HCT116 (cell line): Measurements from ENCODE around the gene HOXB7. TPM values are rescaled to one million over a fixed set of nuclear protein-coding genes. Genes with fewer than 3 reads are reported as not detected.
A peak's percentile ranks its signal among the peaks of the same experiment; 100 is the strongest.

Experiments used
- ATAC-seq: fragments of 200-7000 bp; cut with Tn5 transposase; 2 replicates; pipeline ENCODE4 v1.9.1; 2020; ENCODE audit warnings: mild to moderate bottlenecking, moderate library complexity
- BruUV-seq: library from RNA; stranded (reverse); fragments of 400-500 nt; replicated peaks from 2 replicates; lab custom pipeline; 2021; lab: Mats Ljungman, UMichigan
- CTCF ChIA-PET: fragments of 300-600 bp; sonication (Branson Sonifier 250); formaldehyde crosslinking; loops from one replicate; lab custom pipeline; 2021; ENCODE audit warnings: antibody characterized with exemption; lab: Charles Lee
- POLR2A ChIA-PET: fragments of 300-600, 350-600 bp; sonication (Branson Sonifier 250); formaldehyde crosslinking; loops from one replicate; lab custom pipeline; 2021; ENCODE audit warnings: antibody characterized with exemption; lab: Charles Lee
- RAD21 ChIA-PET, 2 experiments: fragments of 300-600 bp; sonication (Branson Sonifier 250); formaldehyde crosslinking; loops; one replicate each; lab custom pipeline; 2023; ENCODE audit warnings: low total read pairs in 2 of 2; ENCODE audit not compliant: uncharacterized antibody in 2 of 2, unreplicated experiment in 2 of 2, low non-redundant PET in 1 of 2; lab: Charles Lee
- DNase-seq: peaks from one replicate; pipeline ENCODE4 v3.0.0-alpha.2; 2010; ENCODE audit warnings: low read depth, low spot score
- H2AFZ ChIP-seq: fragments of 200-600 bp; shearing (Covaris generic), sonication (generic); 2 replicates; pipeline ENCODE4 v1.6.1; 2017; ENCODE audit warnings: low read depth, mixed run types, mixed read lengths, antibody characterized with exemption, low read length; ENCODE audit not compliant: poor library complexity, severe bottlenecking
- H3K27ac ChIP-seq: 2 replicates; pipeline ENCODE4 v1.5.1; 2012; ENCODE audit warnings: low read depth, low read length
- H3K27me3 ChIP-seq: fragments of 200-600 bp; sonication (generic); 2 replicates; pipeline ENCODE4 v1.6.1; 2016; ENCODE audit warnings: mixed run types, low read length, mixed read lengths; ENCODE audit not compliant: insufficient read depth
- H3K36me3 ChIP-seq, 2 experiments: fragments of 200-500 bp in 1 of 2; fragments of 200-600 bp in 1 of 2; sonication (Bioruptor generic) in 1 of 2; sonication (generic) in 1 of 2; 2 replicates each; pipeline versions ENCODE4 v1.5.1 to v1.6.1; 2014 to 2016; ENCODE audit warnings: low read length in 2 of 2, inconsistent platforms in 1 of 2, mixed read lengths in 1 of 2, mixed run types in 1 of 2; ENCODE audit not compliant: insufficient read depth in 2 of 2, control insufficient read depth in 1 of 2
- H3K4me1 ChIP-seq, 2 experiments: fragments of 200-600 bp in 1 of 2; sonication (generic) in 1 of 2; 2 replicates each; pipeline versions ENCODE4 v1.5.1 to v1.6.1; 2012 to 2017; ENCODE audit warnings: low read length in 2 of 2, inconsistent platforms in 1 of 2, mild to moderate bottlenecking in 1 of 2, mixed read lengths in 1 of 2, mixed run types in 1 of 2, moderate library complexity in 1 of 2; ENCODE audit not compliant: insufficient read depth in 2 of 2, control insufficient read depth in 1 of 2
- H3K4me2 ChIP-seq: fragments of 200-600 bp; sonication (generic); 2 replicates; pipeline ENCODE4 v1.6.1; 2017; ENCODE audit warnings: mixed run types, low read length, mixed read lengths
- H3K4me3 ChIP-seq, 2 experiments: fragments of 200-600 bp in 1 of 2; sonication (generic) in 1 of 2; replicated peaks in 1 of 2; 2 replicates each; pipeline ENCODE4 v1.5.1; 2011 to 2016; ENCODE audit warnings: low read length in 2 of 2, control low read depth in 1 of 2, low read depth in 1 of 2, mild to moderate bottlenecking in 1 of 2, mixed read lengths in 1 of 2, mixed run types in 1 of 2
- H3K79me2 ChIP-seq: fragments of 200-600 bp; sonication (generic); 2 replicates; pipeline ENCODE4 v1.6.1; 2017; ENCODE audit warnings: mild to moderate bottlenecking, mixed run types, low read length, moderate library complexity, mixed read lengths; ENCODE audit not compliant: insufficient read depth
- H3K9ac ChIP-seq: fragments of 200-600 bp; sonication (generic); 2 replicates; pipeline ENCODE4 v1.6.1; 2016; ENCODE audit warnings: low read length, mixed read lengths
- H3K9me2 ChIP-seq: fragments of 200-600 bp; sonication (generic), shearing (Covaris generic); 2 replicates; pipeline ENCODE4 v1.6.1; 2017; ENCODE audit warnings: mixed run types, mild to moderate bottlenecking, moderate library complexity; ENCODE audit not compliant: insufficient read depth
- H3K9me3 ChIP-seq, 2 experiments: fragments of 200-500 bp in 1 of 2; fragments of 200-600 bp in 1 of 2; sonication (Bioruptor generic) in 1 of 2; sonication (generic) in 1 of 2; 2 replicates each; pipeline ENCODE4 v1.6.1; 2014 to 2017; ENCODE audit warnings: low read length in 2 of 2, mixed read lengths in 2 of 2, inconsistent platforms in 1 of 2, low read depth in 1 of 2, mild to moderate bottlenecking in 1 of 2, mixed run types in 1 of 2, moderate library complexity in 1 of 2; ENCODE audit not compliant: control insufficient read depth in 1 of 2, insufficient read depth in 1 of 2
- H4K20me1 ChIP-seq: fragments of 200-600 bp; sonication (generic), shearing (Covaris generic); 2 replicates; pipeline ENCODE4 v1.6.1; 2017; ENCODE audit warnings: mixed run types, mild to moderate bottlenecking, moderate library complexity; ENCODE audit not compliant: insufficient read depth
- ATF3 ChIP-seq: IDR thresholded peaks from 2 replicates; pipeline ENCODE4 v1.6.1; 2012
- CBX3 ChIP-seq: IDR thresholded peaks from 2 replicates; pipeline ENCODE4 v1.6.1; 2012; ENCODE audit warnings: low read depth
- EGR1 ChIP-seq: IDR thresholded peaks from 2 replicates; pipeline ENCODE4 v1.6.1; 2012; ENCODE audit warnings: low read depth
- EZH2 ChIP-seq: fragments of 200-600 bp; sonication (generic); IDR thresholded peaks from 2 replicates; pipeline ENCODE4 v1.6.1; 2017; ENCODE audit warnings: antibody characterized with exemption, mixed run types
- FOSL1 ChIP-seq: IDR thresholded peaks from 2 replicates; pipeline ENCODE4 v1.6.1; 2012; ENCODE audit warnings: low read depth
- POLR2A ChIP-seq: IDR thresholded peaks from 2 replicates; pipeline ENCODE4 v1.7.0; 2011; ENCODE audit warnings: borderline replicate concordance; ENCODE audit not compliant: insufficient read depth, insufficient read length; ENCODE audit errors: extremely low read depth
- SP1 ChIP-seq: IDR thresholded peaks from 2 replicates; pipeline ENCODE4 v1.6.1; 2012; ENCODE audit warnings: low read depth
- SRF ChIP-seq: IDR thresholded peaks from 2 replicates; pipeline ENCODE4 v1.6.1; 2012; ENCODE audit warnings: low read depth
- YY1 ChIP-seq: IDR thresholded peaks from 2 replicates; pipeline ENCODE4 v1.6.1; 2011; ENCODE audit warnings: low read length, low read depth, moderate library complexity, mild to moderate bottlenecking; ENCODE audit not compliant: insufficient replicate concordance; ENCODE audit errors: extremely low read depth
- ZFX ChIP-seq: fragments of 450-650 bp; IDR thresholded peaks from 2 replicates; pipeline ENCODE4 v1.6.1; 2017
- ZNF274 ChIP-seq: fragments of 200-500 bp; sonication (Bioruptor generic); IDR thresholded peaks from 2 replicates; pipeline ENCODE4 v1.6.1; 2014; ENCODE audit warnings: mild to moderate bottlenecking, low read depth, low read length, inconsistent platforms
- intact Hi-C: fragments of 100-400 bp; cut with micrococcal nuclease; formaldehyde crosslinking; loops from 2 replicates; pipeline ENCODE4 v1.10.0; 2022
- total RNA-seq: library from RNA; stranded (reverse); gene quantifications from one replicate; pipeline ENCODE4 v1.2.1, GENCODE V29; 2021; ENCODE audit not compliant: unreplicated experiment
- TF ChIP-seq, protein P1 (sequence below): IDR thresholded peaks from 2 replicates; pipeline ENCODE4 v1.6.1; 2012
- TF ChIP-seq, protein P2 (sequence below), 3 experiments: fragments of 200-600 bp in 1 of 3; sonication (generic) in 1 of 3; IDR thresholded peaks in 2 of 3; conservative IDR thresholded peaks in 1 of 3; 2 replicates each; pipeline ENCODE4 v1.5.1; 2012 to 2017; ENCODE audit warnings: low read depth in 2 of 3, low read length in 2 of 3, antibody characterized with exemption in 1 of 3, borderline replicate concordance in 1 of 3, control low read depth in 1 of 3, mild to moderate bottlenecking in 1 of 3, mixed read lengths in 1 of 3, mixed run types in 1 of 3, moderate library complexity in 1 of 3; ENCODE audit not compliant: insufficient read depth in 1 of 3

The HOXB7 gene
- total RNA-seq, 1 experiment from 2014 or later = 33.6 TPM

DNA sequence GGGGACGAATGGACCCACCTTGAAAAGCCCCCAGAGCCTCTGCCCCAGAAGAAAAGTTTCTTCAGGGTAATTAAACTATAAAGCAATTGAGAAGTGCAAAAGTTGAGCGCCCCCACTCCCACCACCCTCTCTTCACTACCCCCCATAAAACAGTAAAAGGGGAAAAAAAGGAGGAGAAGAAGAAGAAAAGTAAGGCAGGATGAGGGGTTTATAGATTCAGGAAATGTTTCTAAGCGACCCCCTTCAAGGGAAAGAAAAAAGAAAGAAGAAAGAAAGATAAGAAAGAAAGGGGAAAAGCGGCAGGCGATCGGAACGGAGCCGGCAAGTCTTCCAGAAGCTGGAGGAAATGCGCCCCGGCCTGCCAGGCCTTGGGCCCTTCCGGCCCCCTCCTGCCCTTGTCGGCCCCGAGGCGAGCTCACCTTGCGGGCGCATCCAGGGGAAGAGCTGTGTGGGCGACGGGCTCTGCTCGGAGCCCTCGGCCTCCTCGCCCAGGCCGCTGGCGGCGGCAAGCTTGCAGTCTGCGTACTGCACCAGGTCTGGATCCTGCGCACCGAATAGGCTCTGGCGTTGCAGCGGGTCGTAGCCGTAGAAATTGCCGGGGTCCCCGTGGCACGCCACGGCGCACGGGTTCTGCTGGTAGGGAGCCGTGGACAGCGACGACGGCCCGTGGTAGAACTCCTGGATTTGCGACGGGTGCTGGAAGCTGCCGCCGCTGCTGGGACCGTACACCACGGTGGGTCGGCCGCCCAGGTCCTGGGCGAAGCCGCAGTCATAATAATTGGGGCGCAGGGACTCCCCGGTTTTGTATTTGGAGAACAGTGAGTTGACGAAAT is 3.3 kb upstream of the HOXB7 start:
- H3K36me3 ChIP-seq = no peaks in the 10 kb centered on the region
- peak overlapping the region; percentile 95 for H3K4me2 ChIP-seq
- H3K27ac ChIP-seq = peak overlapping the region; percentile 88
- H3K9me2 ChIP-seq = no peaks in the 10 kb centered on the region
- peak overlapping the region; percentile 80 to 90 for H3K4me3 ChIP-seq
- H3K9me3 ChIP-seq = no peaks in the 10 kb centered on the region
- no peak for DNase-seq
- CTCF ChIA-PET = interaction anchor here (0.7 to 3.4 kb wide), 8 partner anchors 9 to 588 kb away, joined by 3 to 12 read pairs (median 5); no protein-coding TSS in a partner anchor
- H3K4me1 ChIP-seq = peaks cover 15 to 60% of the 10 kb centered on the region in 2 experiments; a peak in 3 of 4 replicates
- no peak for ATAC-seq
- no peak for TF ChIP-seq EZH2
- no peak for TF ChIP-seq POLR2A
- TF ChIP-seq, protein P1, sequence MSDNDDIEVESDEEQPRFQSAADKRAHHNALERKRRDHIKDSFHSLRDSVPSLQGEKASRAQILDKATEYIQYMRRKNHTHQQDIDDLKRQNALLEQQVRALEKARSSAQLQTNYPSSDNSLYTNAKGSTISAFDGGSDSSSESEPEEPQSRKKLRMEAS = no peak
- TF ChIP-seq SP1 = no peak
- TF ChIP-seq ZNF274 = no peak
- TF ChIP-seq FOSL1 = no peak
- TF ChIP-seq ATF3 = no peak
- TF ChIP-seq YY1 = no peak
- TF ChIP-seq SRF = no peak
- no peak for TF ChIP-seq ZFX
- TF ChIP-seq, protein P2, sequence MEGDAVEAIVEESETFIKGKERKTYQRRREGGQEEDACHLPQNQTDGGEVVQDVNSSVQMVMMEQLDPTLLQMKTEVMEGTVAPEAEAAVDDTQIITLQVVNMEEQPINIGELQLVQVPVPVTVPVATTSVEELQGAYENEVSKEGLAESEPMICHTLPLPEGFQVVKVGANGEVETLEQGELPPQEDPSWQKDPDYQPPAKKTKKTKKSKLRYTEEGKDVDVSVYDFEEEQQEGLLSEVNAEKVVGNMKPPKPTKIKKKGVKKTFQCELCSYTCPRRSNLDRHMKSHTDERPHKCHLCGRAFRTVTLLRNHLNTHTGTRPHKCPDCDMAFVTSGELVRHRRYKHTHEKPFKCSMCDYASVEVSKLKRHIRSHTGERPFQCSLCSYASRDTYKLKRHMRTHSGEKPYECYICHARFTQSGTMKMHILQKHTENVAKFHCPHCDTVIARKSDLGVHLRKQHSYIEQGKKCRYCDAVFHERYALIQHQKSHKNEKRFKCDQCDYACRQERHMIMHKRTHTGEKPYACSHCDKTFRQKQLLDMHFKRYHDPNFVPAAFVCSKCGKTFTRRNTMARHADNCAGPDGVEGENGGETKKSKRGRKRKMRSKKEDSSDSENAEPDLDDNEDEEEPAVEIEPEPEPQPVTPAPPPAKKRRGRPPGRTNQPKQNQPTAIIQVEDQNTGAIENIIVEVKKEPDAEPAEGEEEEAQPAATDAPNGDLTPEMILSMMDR (IDR thresholded peaks at IDR 0.05 in 2 of 3, conservative IDR thresholded peaks at IDR 0.05 in 1 of 3; ENCODE audit: borderline replicate concordance in 1 of 3, insufficient read depth in 1 of 3, low read depth in 2 of 3, low read length in 2 of 3) = no peak
- no peak for TF ChIP-seq CBX3
- no peak for TF ChIP-seq EGR1
- H4K20me1 ChIP-seq = no peaks in the 10 kb centered on the region
- H3K79me2 ChIP-seq = peaks cover 83% of the 10 kb centered on the region
- intact Hi-C loops = loop anchor here (2.0 to 10.0 kb wide), 2 partner anchors 129 to 353 kb away; no protein-coding TSS in a partner anchor
- no peaks in the 10 kb centered on the region for H3K27me3 ChIP-seq
- RAD21 ChIA-PET = interaction anchor here in 1 of 2 experiments (0.6 kb wide), 1 partner anchor 15 kb away, joined by 4 read pairs; no protein-coding TSS in a partner anchor
- POLR2A ChIA-PET = interaction anchor here (0.7 to 1.9 kb wide), 3 partner anchors 12 to 396 kb away, joined by 3 to 11 read pairs (median 8); partner anchors contain the start of gene HOXB9
- peak overlapping the region; percentile 97 for H3K9ac ChIP-seq
- no peak overlapping the region for H2AFZ ChIP-seq
- BruUV-seq = TSS peak; percentile 22
